GM23248 (cell line): Measurements from ENCODE around the gene AKTIP.

ENCODE experiments used
- EZH2 ChIP-seq: fragments of 200-600 bp; sonication (generic); IDR thresholded peaks from 2 replicates; pipeline ENCODE4 v1.6.1; 2018; ENCODE audit warnings: antibody characterized with exemption, mild to moderate bottlenecking; ENCODE audit not compliant: insufficient read depth, poor library complexity, severe bottlenecking
- EZH2phosphoT487 ChIP-seq: fragments of 200-600 bp; sonication (generic); IDR thresholded peaks from 2 replicates; pipeline ENCODE4 v1.6.1; 2018; ENCODE audit warnings: antibody characterized with exemption, moderate library complexity, mild to moderate bottlenecking, low read depth; ENCODE audit not compliant: insufficient read depth

DNA sequence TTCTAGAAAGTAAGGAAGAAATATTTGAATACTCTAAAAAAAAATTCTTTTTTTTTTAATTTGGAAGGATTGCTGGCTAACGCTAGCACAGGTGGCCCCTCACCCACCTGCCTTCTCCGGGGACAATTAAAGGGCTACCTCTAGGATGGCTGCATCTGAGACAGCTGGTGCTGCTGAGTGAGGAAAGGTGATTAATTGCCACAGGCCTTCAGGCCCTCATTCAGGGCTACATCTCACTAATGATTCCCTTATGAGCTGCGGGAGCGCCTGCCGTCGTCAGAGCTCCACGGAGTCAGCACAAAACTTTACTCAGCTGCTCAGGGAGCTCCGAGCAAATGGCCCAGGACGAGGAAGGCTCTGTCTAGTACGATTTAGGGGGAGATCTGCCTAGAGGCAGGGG lies 27.0 kb upstream of the AKTIP start:
- no peak for TF ChIP-seq EZH2
- TF ChIP-seq EZH2phosphoT487: no peak
